ENCODE measurements around the gene TTBK2.

TTBK2 gene

DNA sequence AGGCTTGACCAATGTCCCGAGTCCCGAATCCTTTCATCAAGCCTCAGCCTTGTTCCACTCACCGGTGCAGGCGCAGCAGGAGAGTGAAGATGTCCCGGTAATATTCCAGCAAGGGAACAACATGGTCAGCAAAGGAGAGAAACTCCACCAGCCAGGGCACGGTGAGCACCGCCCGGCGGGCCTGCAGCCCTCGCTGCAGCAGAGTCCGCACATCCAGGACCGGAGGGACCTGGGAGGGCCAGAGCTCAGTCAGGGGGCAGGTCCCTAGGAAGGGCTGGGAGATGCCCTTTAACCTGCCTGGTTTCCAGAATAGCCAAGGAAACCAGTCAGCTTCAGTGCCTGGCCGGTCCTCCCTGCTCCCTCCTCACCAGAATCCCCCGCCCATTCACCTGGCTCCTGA lies 190.0 kb downstream of the TTBK2 start:
- H3K36me3 ChIP-seq (ENCODE audit: control insufficient read depth in 1 of 2, insufficient read depth in 2 of 2, low read depth in 1 of 2, low read length in 2 of 2): peaks cover 91 to 94% of the 10 kb centered on the region in 2 experiments
- no peak overlapping the region for H2BK15ac ChIP-seq (ENCODE audit: low read depth, poor library complexity, severe bottlenecking)
- no peak for DNase-seq
- no peak overlapping the region for H3K9ac ChIP-seq (ENCODE audit: low read length)
- H2AFZ ChIP-seq (ENCODE audit: low read depth, low read length): no peak overlapping the region
- H2AK5ac ChIP-seq (ENCODE audit: low read length, severe bottlenecking): no peak overlapping the region
- H3K79me1 ChIP-seq (replicated peaks; ENCODE audit: low read length, poor library complexity, severe bottlenecking): peaks cover 61% of the 10 kb centered on the region
- no peak overlapping the region for H2BK12ac ChIP-seq (ENCODE audit: low read length in 2 of 2)
- H3K14ac ChIP-seq (ENCODE audit: low read length in 2 of 2): no peak overlapping the region
- no peak overlapping the region for H3K18ac ChIP-seq (ENCODE audit: low read depth in 1 of 2, low read length in 2 of 2)
- no peak overlapping the region for H4K91ac ChIP-seq (ENCODE audit: low read length)
- no peak overlapping the region for H3K4me2 ChIP-seq (ENCODE audit: low read length, poor library complexity, severe bottlenecking)
- no peak overlapping the region for H3K4ac ChIP-seq (ENCODE audit: low read depth in 1 of 2, low read length in 2 of 2)
- no peak overlapping the region for H3K4me3 ChIP-seq (ENCODE audit: insufficient read depth in 1 of 2, low read depth in 1 of 2, low read length in 2 of 2)
- H3K4me1 ChIP-seq (ENCODE audit: control insufficient read depth, insufficient read depth, low read depth, low read length): peaks cover 2% of the 10 kb centered on the region
- WGBS: 96% methylated on average over 14 of the region's 14 CpGs
- H2BK120ac ChIP-seq (ENCODE audit: low read depth, low read length): no peak overlapping the region
- H3K27ac ChIP-seq (ENCODE audit: low read length, poor library complexity, severe bottlenecking): no peak overlapping the region
- no peak overlapping the region for H4K8ac ChIP-seq (ENCODE audit: low read length)
- no peaks in the 10 kb centered on the region for H3K9me3 ChIP-seq (ENCODE audit: control insufficient read depth, low read length)
- H2BK5ac ChIP-seq (ENCODE audit: low read depth, low read length, poor library complexity, severe bottlenecking): no peak overlapping the region
- no peak overlapping the region for H3K23ac ChIP-seq (ENCODE audit: low read length in 2 of 2)
- H3K27me3 ChIP-seq (ENCODE audit: control insufficient read depth in 1 of 2, insufficient read depth in 1 of 2, low read length in 2 of 2): no peaks in the 10 kb centered on the region

DNA sequence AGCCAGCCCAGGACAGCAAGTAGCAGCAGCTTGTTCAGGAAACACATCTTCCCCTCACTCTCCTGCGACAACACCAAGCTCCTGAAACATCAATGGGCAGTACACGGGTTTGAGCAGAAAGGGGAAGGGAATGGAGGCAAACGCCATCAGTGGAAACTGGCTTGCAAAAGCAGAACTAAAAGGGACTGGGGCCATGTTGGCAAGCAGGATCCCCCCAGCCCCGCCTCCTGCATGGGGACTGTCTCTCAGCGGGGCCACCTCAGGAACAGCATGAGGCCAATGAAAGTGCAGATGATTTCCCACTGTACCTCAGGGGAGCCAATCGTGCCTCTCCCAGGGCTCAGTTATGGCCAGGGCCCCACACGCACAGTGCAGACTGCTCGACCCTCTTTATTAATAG lies 190.4 kb downstream of the TTBK2 start:
- DNase-seq: no peak
- no peak overlapping the region for H2AK5ac ChIP-seq (ENCODE audit: low read length, severe bottlenecking)
- no peak overlapping the region for H2BK5ac ChIP-seq (ENCODE audit: low read depth, low read length, poor library complexity, severe bottlenecking)
- no peak overlapping the region for H3K9ac ChIP-seq (ENCODE audit: low read length)
- H3K27ac ChIP-seq (ENCODE audit: low read length, poor library complexity, severe bottlenecking): no peak overlapping the region
- no peaks in the 10 kb centered on the region for H3K4me1 ChIP-seq (ENCODE audit: control insufficient read depth, insufficient read depth, low read depth, low read length)
- no peak overlapping the region for H3K23ac ChIP-seq (ENCODE audit: low read length in 2 of 2)
- H2AFZ ChIP-seq (ENCODE audit: low read depth, low read length): no peak overlapping the region
- H3K18ac ChIP-seq (ENCODE audit: low read depth in 1 of 2, low read length in 2 of 2): no peak overlapping the region
- H2BK12ac ChIP-seq (ENCODE audit: low read length in 2 of 2): no peak overlapping the region
- no peak overlapping the region for H3K14ac ChIP-seq (ENCODE audit: low read length in 2 of 2)
- H4K8ac ChIP-seq (ENCODE audit: low read length): no peak overlapping the region
- H2BK120ac ChIP-seq (ENCODE audit: low read depth, low read length): no peak overlapping the region
- H3K36me3 ChIP-seq (ENCODE audit: control insufficient read depth in 1 of 2, insufficient read depth in 2 of 2, low read depth in 1 of 2, low read length in 2 of 2): peaks cover 91 to 95% of the 10 kb centered on the region in 2 experiments
- no peaks in the 10 kb centered on the region for H3K27me3 ChIP-seq (ENCODE audit: control insufficient read depth in 1 of 2, insufficient read depth in 1 of 2, low read length in 2 of 2)
- 95% methylated on average over 8 of the region's 8 CpGs for WGBS
- no peak overlapping the region for H3K4me3 ChIP-seq (ENCODE audit: insufficient read depth in 1 of 2, low read depth in 1 of 2, low read length in 2 of 2)
- H3K79me1 ChIP-seq (replicated peaks; ENCODE audit: low read length, poor library complexity, severe bottlenecking): peaks cover 57% of the 10 kb centered on the region
- H3K4me2 ChIP-seq (ENCODE audit: low read length, poor library complexity, severe bottlenecking): no peak overlapping the region
- H3K9me3 ChIP-seq (ENCODE audit: control insufficient read depth, low read length): no peaks in the 10 kb centered on the region
- H2BK15ac ChIP-seq (ENCODE audit: low read depth, poor library complexity, severe bottlenecking): no peak overlapping the region
- no peak overlapping the region for H3K4ac ChIP-seq (ENCODE audit: low read depth in 1 of 2, low read length in 2 of 2)
- H4K91ac ChIP-seq (ENCODE audit: low read length): no peak overlapping the region

DNA sequence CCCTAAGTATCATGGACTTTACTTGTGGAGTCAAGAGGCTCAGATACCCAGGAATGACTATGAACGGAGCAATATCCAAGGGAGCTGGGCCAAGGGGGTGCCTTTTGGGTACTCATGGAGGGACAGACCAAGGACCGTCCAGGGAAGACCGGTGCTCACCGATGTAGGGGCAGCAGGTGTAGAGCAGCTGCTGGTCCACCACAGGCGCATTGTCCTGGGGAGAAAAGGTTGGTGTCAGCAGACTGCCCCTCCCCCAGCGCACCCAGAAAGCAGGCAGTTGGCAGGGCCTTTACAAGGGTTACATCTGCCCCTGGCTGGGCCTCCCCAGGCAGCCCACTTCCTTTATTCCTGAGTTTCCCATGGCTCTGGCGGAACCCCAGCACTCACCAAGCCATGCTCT lies 191.2 kb downstream of the TTBK2 start:
- no peak overlapping the region for H2BK5ac ChIP-seq (ENCODE audit: low read depth, low read length, poor library complexity, severe bottlenecking)
- H2AK5ac ChIP-seq (ENCODE audit: low read length, severe bottlenecking): no peak overlapping the region
- H4K8ac ChIP-seq (ENCODE audit: low read length): no peak overlapping the region
- no peak overlapping the region for H2AFZ ChIP-seq (ENCODE audit: low read depth, low read length)
- H3K4me1 ChIP-seq (ENCODE audit: control insufficient read depth, insufficient read depth, low read depth, low read length): no peaks in the 10 kb centered on the region
- no peak overlapping the region for H3K4ac ChIP-seq (ENCODE audit: low read depth in 1 of 2, low read length in 2 of 2)
- H3K9me3 ChIP-seq (ENCODE audit: control insufficient read depth, low read length): no peaks in the 10 kb centered on the region
- peaks cover 91 to 95% of the 10 kb centered on the region in 2 experiments for H3K36me3 ChIP-seq (ENCODE audit: control insufficient read depth in 1 of 2, insufficient read depth in 2 of 2, low read depth in 1 of 2, low read length in 2 of 2)
- H2BK12ac ChIP-seq (ENCODE audit: low read length in 2 of 2): no peak overlapping the region
- no peak overlapping the region for H3K18ac ChIP-seq (ENCODE audit: low read depth in 1 of 2, low read length in 2 of 2)
- no peak overlapping the region for H3K9ac ChIP-seq (ENCODE audit: low read length)
- H3K27me3 ChIP-seq (ENCODE audit: control insufficient read depth in 1 of 2, insufficient read depth in 1 of 2, low read length in 2 of 2): no peaks in the 10 kb centered on the region
- no peak overlapping the region for H3K14ac ChIP-seq (ENCODE audit: low read length in 2 of 2)
- no peak overlapping the region for H3K27ac ChIP-seq (ENCODE audit: low read length, poor library complexity, severe bottlenecking)
- H3K4me3 ChIP-seq (ENCODE audit: insufficient read depth in 1 of 2, low read depth in 1 of 2, low read length in 2 of 2): no peak overlapping the region
- H3K79me1 ChIP-seq (replicated peaks; ENCODE audit: low read length, poor library complexity, severe bottlenecking): peaks cover 50% of the 10 kb centered on the region
- no peak overlapping the region for H2BK15ac ChIP-seq (ENCODE audit: low read depth, poor library complexity, severe bottlenecking)
- no peak for DNase-seq
- no peak overlapping the region for H3K4me2 ChIP-seq (ENCODE audit: low read length, poor library complexity, severe bottlenecking)
- over 99% methylated on average over 7 of the region's 7 CpGs for whole genome bisulfite sequencing
- H3K23ac ChIP-seq (ENCODE audit: low read length in 2 of 2): no peak overlapping the region
- H2BK120ac ChIP-seq (ENCODE audit: low read depth, low read length): no peak overlapping the region
- H4K91ac ChIP-seq (ENCODE audit: low read length): no peak overlapping the region

GRCh38 chr15:42728972-42729371 lies 191.6 kb downstream of the TTBK2 start:
- Histone ChIP-seq H2BK5ac (ENCODE audit: low read depth, low read length, poor library complexity, severe bottlenecking) (no peak overlapping the region), H2BK120ac (ENCODE audit: low read depth, low read length) (no peak overlapping the region), H3K4me3 (ENCODE audit: insufficient read depth in 1 of 2, low read depth in 1 of 2, low read length in 2 of 2) (no peak overlapping the region), H3K14ac (ENCODE audit: low read length in 2 of 2) (no peak overlapping the region), H3K23ac (ENCODE audit: low read length in 2 of 2) (no peak overlapping the region), H2BK15ac (ENCODE audit: low read depth, poor library complexity, severe bottlenecking) (no peak overlapping the region), H3K36me3 (ENCODE audit: control insufficient read depth in 1 of 2, insufficient read depth in 2 of 2, low read depth in 1 of 2, low read length in 2 of 2) (peaks cover 90 to 95% of the 10 kb centered on the region in 2 experiments), H4K8ac (ENCODE audit: low read length) (no peak overlapping the region), H4K91ac (ENCODE audit: low read length) (no peak overlapping the region), H3K18ac (ENCODE audit: low read depth in 1 of 2, low read length in 2 of 2) (no peak overlapping the region), H3K9ac (ENCODE audit: low read length) (no peak overlapping the region), H2AFZ (ENCODE audit: low read depth, low read length) (no peak overlapping the region), H3K4me1 (ENCODE audit: control insufficient read depth, insufficient read depth, low read depth, low read length) (no peaks in the 10 kb centered on the region), H2BK12ac (ENCODE audit: low read length in 2 of 2) (no peak overlapping the region), H3K4ac (ENCODE audit: low read depth in 1 of 2, low read length in 2 of 2) (no peak overlapping the region), H3K4me2 (ENCODE audit: low read length, poor library complexity, severe bottlenecking) (no peak overlapping the region), H3K27ac (ENCODE audit: low read length, poor library complexity, severe bottlenecking) (no peak overlapping the region), H3K27me3 (ENCODE audit: control insufficient read depth in 1 of 2, insufficient read depth in 1 of 2, low read length in 2 of 2) (no peaks in the 10 kb centered on the region), H3K79me1 (replicated peaks; ENCODE audit: low read length, poor library complexity, severe bottlenecking) (peaks cover 50% of the 10 kb centered on the region), H2AK5ac (ENCODE audit: low read length, severe bottlenecking) (no peak overlapping the region), H3K9me3 (ENCODE audit: control insufficient read depth, low read length) (no peaks in the 10 kb centered on the region)
- 70% methylated on average over 2 of the region's 14 CpGs for WGBS
- no peak for DNase-seq

Data from mesenchymal stem cell (in vitro differentiated cells and primary cell).